Left ventricle myocardium inferior (tissue), 1 donor: ENCODE results near the gene ZMIZ1. TPM values are rescaled to one million over a fixed set of nuclear protein-coding genes. Genes with fewer than 3 reads are reported as not detected.

Source experiments
- DNase-seq: peaks from one replicate; pipeline ENCODE4 v3.0.0-alpha.2; 2020
- H3K27ac ChIP-seq: fragments of 200-600 bp; replicated peaks from 2 replicates; pipeline ENCODE4 v1.8.0; 2021
- H3K27me3 ChIP-seq: fragments of 200-600 bp; 2 replicates; pipeline ENCODE4 v1.8.0; 2021; ENCODE audit warnings: low read depth
- H3K36me3 ChIP-seq: fragments of 200-600 bp; 2 replicates; pipeline ENCODE4 v1.8.0; 2021
- H3K4me1 ChIP-seq: fragments of 200-600 bp; 2 replicates; pipeline ENCODE4 v1.8.0; 2021
- H3K4me3 ChIP-seq: fragments of 200-600 bp; 2 replicates; pipeline ENCODE4 v1.8.0; 2021; ENCODE audit warnings: mild to moderate bottlenecking, moderate library complexity
- H3K9me3 ChIP-seq: fragments of 200-600 bp; replicated peaks from 2 replicates; pipeline ENCODE4 v1.8.0; 2021
- CTCF ChIP-seq: fragments of 200-600 bp; IDR thresholded peaks from 2 replicates; pipeline ENCODE4 v1.8.0; 2021; ENCODE audit warnings: antibody characterized with exemption, mild to moderate bottlenecking, borderline replicate concordance
- intact Hi-C: fragments of 100-400 bp; cut with micrococcal nuclease; formaldehyde crosslinking; loops from one replicate; pipeline ENCODE4 v1.11.0; 2022
- total RNA-seq: library from RNA; stranded (reverse); fragmentation: NEBNext Ultra II Directional; extraction: Animal tissue kit (Norgen Biotek cat#: 25700); gene quantifications from one replicate; pipeline ENCODE4 v1.2.1, GENCODE V29; 2021
- donor health status: DM: no; HTN: yes; CAD: no; lungs with severe emphysema.

Gene ZMIZ1
- total RNA-seq, 1 donor from 2014 or later = 55.9 TPM

DNA sequence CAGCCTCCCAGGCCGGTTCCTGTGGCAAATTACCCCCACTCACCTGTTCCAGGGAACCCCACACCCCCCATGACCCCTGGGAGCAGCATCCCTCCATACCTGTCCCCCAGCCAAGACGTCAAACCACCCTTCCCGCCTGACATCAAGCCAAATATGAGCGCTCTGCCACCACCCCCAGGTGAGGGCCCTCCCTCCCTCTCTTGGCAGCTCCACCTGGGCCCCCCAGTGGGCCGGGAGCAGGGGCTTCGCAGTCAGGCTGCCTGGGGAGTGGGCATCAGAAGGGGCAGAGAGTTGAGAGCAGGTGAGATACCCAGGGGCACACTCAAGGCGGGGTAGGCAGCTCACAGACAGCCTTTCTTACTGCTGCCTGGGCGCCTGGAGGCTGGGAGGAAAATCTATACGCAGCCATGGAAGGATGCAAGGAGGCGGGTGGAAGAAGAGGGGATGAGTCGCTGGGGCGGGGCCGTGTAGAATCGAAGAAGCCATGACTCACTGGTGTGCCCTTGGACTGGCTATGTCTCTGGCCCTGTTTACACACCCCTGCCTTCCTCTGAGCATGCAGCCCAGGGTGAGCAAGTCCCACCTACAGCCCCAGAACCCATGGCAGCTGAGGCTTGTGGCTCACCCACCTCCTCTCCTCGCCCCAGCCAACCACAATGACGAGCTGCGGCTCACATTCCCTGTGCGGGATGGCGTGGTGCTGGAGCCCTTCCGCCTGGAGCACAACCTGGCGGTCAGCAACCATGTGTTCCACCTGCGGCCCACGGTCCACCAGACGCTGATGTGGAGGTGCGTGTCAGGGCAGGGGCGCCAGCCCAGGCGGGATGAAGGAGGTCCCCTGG, 229.9 kb downstream of the ZMIZ1 start:
- intact Hi-C loops = no loop called here
- Histone ChIP-seq H3K9me3 (no peaks in the 10 kb centered on the region), H3K36me3 (peaks cover 99% of the 10 kb centered on the region), H3K27ac (peak overlapping the region; percentile 48), H3K4me1 (peaks cover 42% of the 10 kb centered on the region), H3K27me3 (no peaks in the 10 kb centered on the region), H3K4me3 (no peak overlapping the region)
- TF ChIP-seq CTCF = no peak
- no peak for DNase-seq

GRCh38 chr10:79299397-79300241, 230.9 kb downstream of the ZMIZ1 start:
- H3K36me3 ChIP-seq = peaks cover 99% of the 10 kb centered on the region

DNA sequence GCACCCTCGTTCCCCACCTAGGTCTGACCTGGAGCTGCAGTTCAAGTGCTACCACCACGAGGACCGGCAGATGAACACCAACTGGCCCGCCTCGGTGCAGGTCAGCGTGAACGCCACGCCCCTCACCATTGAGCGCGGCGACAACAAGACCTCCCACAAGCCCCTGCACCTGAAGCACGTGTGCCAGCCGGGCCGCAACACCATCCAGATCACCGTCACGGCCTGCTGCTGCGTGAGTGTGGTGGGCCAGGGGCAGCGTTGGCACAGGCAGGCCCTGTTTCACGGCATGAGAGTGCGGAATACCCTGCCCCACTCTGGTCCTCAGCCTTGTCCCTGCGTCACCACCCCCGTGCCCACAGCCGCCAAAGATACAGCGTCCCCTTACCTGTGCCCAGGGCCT, 231.9 kb downstream of the ZMIZ1 start:
- no peak for DNase-seq
- H3K36me3 ChIP-seq = peaks cover 99% of the 10 kb centered on the region
- no peak overlapping the region for H3K27ac ChIP-seq
- no peaks in the 10 kb centered on the region for H3K9me3 ChIP-seq
- H3K4me3 ChIP-seq = no peak overlapping the region
- H3K27me3 ChIP-seq = no peaks in the 10 kb centered on the region
- intact Hi-C loops = no loop called here
- no peak for TF ChIP-seq CTCF
- H3K4me1 ChIP-seq = peaks cover 25% of the 10 kb centered on the region

More at GRCh38 chr10:79299397-79300241, 230.9 kb downstream of the ZMIZ1 start:
- no peak for TF ChIP-seq CTCF
- peaks cover 32% of the 10 kb centered on the region for H3K4me1 ChIP-seq
- peak overlapping the region; percentile 48 for H3K27ac ChIP-seq
- intact Hi-C loops = no loop called here
- H3K4me3 ChIP-seq = no peak overlapping the region
- no peaks in the 10 kb centered on the region for H3K27me3 ChIP-seq
- DNase-seq = no peak
- no peaks in the 10 kb centered on the region for H3K9me3 ChIP-seq

GRCh38 chr10:79301754-79302530, 233.2 kb downstream of the ZMIZ1 start:
- no peak for DNase-seq
- Histone ChIP-seq H3K27ac (no peak overlapping the region), H3K27me3 (no peaks in the 10 kb centered on the region), H3K9me3 (no peaks in the 10 kb centered on the region), H3K4me1 (peaks cover 25% of the 10 kb centered on the region), H3K36me3 (peaks cover 99% of the 10 kb centered on the region), H3K4me3 (no peak overlapping the region)
- TF ChIP-seq CTCF = no peak
- intact Hi-C loops = no loop called here
